Stimulated activated CD4-positive, alpha-beta T cell treated with anti-CD3 and anti-CD28 coated beads, Interleukin-4, amount 100 ng/mL, for 48 hours (primary cell): ENCODE measurements around the gene C12orf60.

Source experiments
- DNase-seq, 2 donors: peaks; one replicate each; pipeline ENCODE4 v3.0.0-alpha.2; 2020; ENCODE audit warnings: low read depth in 2 of 2

The C12orf60 gene

GRCh38 chr12:14834509-14834908, 31.0 kb downstream of the C12orf60 start:
- DNase-seq: no peak

GRCh38 chr12:14836336-14837210, 33.1 kb downstream of the C12orf60 start:
- no peak for DNase-seq

- DNase-seq: no peak
Observed at GRCh38 chr12:14839262-14839661, 35.8 kb downstream of the C12orf60 start.

- no peak for DNase-seq
Observed at GRCh38 chr12:14840616-14841015, 37.1 kb downstream of the C12orf60 start.

- DNase-seq: no peak
Observed at GRCh38 chr12:14841761-14842160, 38.3 kb downstream of the C12orf60 start.

- DNase-seq: no peak
Observed at GRCh38 chr12:14842315-14842714, 38.8 kb downstream of the C12orf60 start.

GRCh38 chr12:14843425-14843887, 40.0 kb downstream of the C12orf60 start, which contains the start of gene ART4:
Gene ART4, minus strand, starts transcription at chr12:14843526. Its CDS starts 413 bp downstream, at chr12:14843113.
- no peak for DNase-seq

GRCh38 chr12:14844401-14844800, 40.9 kb downstream of the C12orf60 start:
- no peak for DNase-seq

- peak; percentile 4 to 30 for DNase-seq
Observed at GRCh38 chr12:14845350-14845750, 41.9 kb downstream of the C12orf60 start.

GRCh38 chr12:14846042-14846587, 42.6 kb downstream of the C12orf60 start:
- DNase-seq: no peak

GRCh38 chr12:14846876-14847580, 43.6 kb downstream of the C12orf60 start:
- DNase-seq: no peak

- no peak for DNase-seq
Observed at GRCh38 chr12:14849661-14850060, 46.2 kb downstream of the C12orf60 start.

- no peak for DNase-seq
Observed at GRCh38 chr12:14850929-14851663, 47.6 kb downstream of the C12orf60 start.

- DNase-seq: no peak
Observed at GRCh38 chr12:14852880-14853279, 49.4 kb downstream of the C12orf60 start.

GRCh38 chr12:14853961-14854360, 50.5 kb downstream of the C12orf60 start:
- DNase-seq: no peak

- DNase-seq: no peak
Observed at GRCh38 chr12:14854586-14855183, 51.2 kb downstream of the C12orf60 start.

GRCh38 chr12:14858513-14858912, 55.0 kb downstream of the C12orf60 start:
- no peak for DNase-seq

GRCh38 chr12:14860490-14860889, 57.0 kb downstream of the C12orf60 start:
- no peak for DNase-seq

- DNase-seq: no peak
Observed at GRCh38 chr12:14868916-14869506, 65.5 kb downstream of the C12orf60 start.

- no peak for DNase-seq
Observed at GRCh38 chr12:14871247-14871646, 67.8 kb downstream of the C12orf60 start.

GRCh38 chr12:14871886-14872285, 68.4 kb downstream of the C12orf60 start:
- DNase-seq: no peak
